Panc1 (cell line): Measurements from ENCODE around the gene ARL6IP4. TPM values are rescaled to one million over a fixed set of nuclear protein-coding genes. Genes with fewer than 3 reads are reported as not detected.

Experiments
- ATAC-seq: fragments of 200-7000 bp; cut with Tn5 transposase; 2 replicates; pipeline ENCODE4 v1.9.1; 2020; ENCODE audit warnings: mild to moderate bottlenecking, moderate library complexity
- BruUV-seq: library from RNA; stranded (reverse); fragments of 400-500 nt; replicated peaks from 2 replicates; lab custom pipeline; 2021; lab: Mats Ljungman, UMichigan
- CTCF ChIA-PET: fragments of 300-600 bp; sonication (Branson Sonifier 250); formaldehyde crosslinking; loops from one replicate; lab custom pipeline; 2022; ENCODE audit warnings: antibody characterized with exemption; lab: Charles Lee
- POLR2A ChIA-PET: fragments of 300-600 bp; sonication (Branson Sonifier 250); formaldehyde crosslinking; loops from one replicate; lab custom pipeline; 2022; ENCODE audit warnings: antibody characterized with exemption; lab: Charles Lee
- DNase-seq: peaks from one replicate; pipeline ENCODE4 v3.0.0-alpha.2; 2010; ENCODE audit warnings: low read depth, low spot score
- H3K27ac ChIP-seq: 2 replicates; pipeline ENCODE4 v1.5.1; 2011; ENCODE audit warnings: mild to moderate bottlenecking, low read length, inconsistent platforms
- H3K27me3 ChIP-seq: fragments of 200-500 bp; sonication (Bioruptor generic); 2 replicates; pipeline ENCODE4 v1.6.0; 2014; ENCODE audit warnings: low read length, inconsistent platforms; ENCODE audit not compliant: control insufficient read depth, insufficient read depth
- H3K36me3 ChIP-seq: fragments of 200-500 bp; sonication (Bioruptor generic); 2 replicates; pipeline ENCODE4 v1.5.1; 2014; ENCODE audit warnings: inconsistent platforms, mild to moderate bottlenecking, low read length, moderate library complexity; ENCODE audit not compliant: control insufficient read depth, insufficient read depth
- H3K4me1 ChIP-seq: 2 replicates; pipeline ENCODE4 v1.5.1; 2011; ENCODE audit warnings: inconsistent platforms, mild to moderate bottlenecking, low read length, moderate library complexity; ENCODE audit not compliant: control insufficient read depth, insufficient read depth
- H3K4me3 ChIP-seq, 2 experiments: 2 replicates each; pipeline ENCODE4 v1.5.1; 2011 to 2012; ENCODE audit warnings: low read depth in 2 of 2, low read length in 2 of 2, mild to moderate bottlenecking in 2 of 2, inconsistent platforms in 1 of 2, moderate library complexity in 1 of 2
- H3K9me3 ChIP-seq: fragments of 200-500 bp; sonication (Bioruptor generic); 2 replicates; pipeline ENCODE4 v1.5.1; 2014; ENCODE audit warnings: low read depth, mild to moderate bottlenecking, inconsistent platforms, low read length, moderate library complexity; ENCODE audit not compliant: control insufficient read depth, insufficient read depth
- CTCF ChIP-seq: fragments of 450-650 bp; IDR thresholded peaks from 2 replicates; pipeline ENCODE4 v1.5.1; 2017; ENCODE audit warnings: mild to moderate bottlenecking
- POLR2AphosphoS5 ChIP-seq: IDR thresholded peaks from 2 replicates; pipeline ENCODE4 v1.6.1; 2012; ENCODE audit warnings: mild to moderate bottlenecking, low read depth, low read length, moderate library complexity
- SIN3A ChIP-seq: IDR thresholded peaks from 2 replicates; pipeline ENCODE4 v1.6.1; 2012; ENCODE audit warnings: low read depth, mild to moderate bottlenecking, low read length, moderate library complexity, borderline replicate concordance; ENCODE audit not compliant: insufficient read depth
- TCF7L2 ChIP-seq: IDR thresholded peaks from 2 replicates; pipeline ENCODE4 v1.6.1; 2011; ENCODE audit warnings: mild to moderate bottlenecking, low read depth, low read length, inconsistent platforms
- in situ Hi-C: cut with HindIII; loops from 2 replicates; pipeline ENCODE4 v1.10.0; 2016; ENCODE audit warnings: low sequenced_read_pairs, low pct_unique_long_range_greater_than_20kb
- intact Hi-C: fragments of 100-400 bp; cut with micrococcal nuclease; formaldehyde crosslinking; loops from one replicate; pipeline ENCODE4 v1.10.0; 2022; ENCODE audit not compliant: unreplicated experiment
- total RNA-seq: library from RNA; stranded (reverse); gene quantifications from one replicate; pipeline ENCODE4 v1.2.1, GENCODE V29; 2021; ENCODE audit not compliant: unreplicated experiment
- TF ChIP-seq, protein P1 (sequence below), 2 experiments: IDR thresholded peaks; 2 replicates each; pipeline ENCODE4 v1.6.1; 2011 to 2012; ENCODE audit warnings: low read depth in 2 of 2, control low read depth in 1 of 2, low read length in 1 of 2, mild to moderate bottlenecking in 1 of 2, moderate library complexity in 1 of 2; ENCODE audit not compliant: insufficient read depth in 1 of 2

The ARL6IP4 gene
- total RNA-seq, 1 experiment from 2014 or later = 184 TPM

- intact Hi-C loops (no loop called here), in situ Hi-C loops (no loop called here)
- Histone ChIP-seq H3K27ac (no peak overlapping the region), H3K36me3 (no peaks in the 10 kb centered on the region; the same call in 1 of the 2 replicates), H3K4me3 (no peak overlapping the region), H3K4me1 (peaks cover 26% of the 10 kb centered on the region), H3K9me3 (no peaks in the 10 kb centered on the region), H3K27me3 (no peaks in the 10 kb centered on the region)
- DNase-seq (no peak), ATAC-seq (no peak)
- ChIA-PET POLR2A (no interaction called here), CTCF (interaction anchor here (0.7 kb wide), 1 partner anchor 184 kb away, joined by 9 read pairs; no protein-coding TSS in a partner anchor)
- TF ChIP-seq TCF7L2 (no peak), CTCF (no peak), SIN3A (no peak)
- TF ChIP-seq, protein P1, sequence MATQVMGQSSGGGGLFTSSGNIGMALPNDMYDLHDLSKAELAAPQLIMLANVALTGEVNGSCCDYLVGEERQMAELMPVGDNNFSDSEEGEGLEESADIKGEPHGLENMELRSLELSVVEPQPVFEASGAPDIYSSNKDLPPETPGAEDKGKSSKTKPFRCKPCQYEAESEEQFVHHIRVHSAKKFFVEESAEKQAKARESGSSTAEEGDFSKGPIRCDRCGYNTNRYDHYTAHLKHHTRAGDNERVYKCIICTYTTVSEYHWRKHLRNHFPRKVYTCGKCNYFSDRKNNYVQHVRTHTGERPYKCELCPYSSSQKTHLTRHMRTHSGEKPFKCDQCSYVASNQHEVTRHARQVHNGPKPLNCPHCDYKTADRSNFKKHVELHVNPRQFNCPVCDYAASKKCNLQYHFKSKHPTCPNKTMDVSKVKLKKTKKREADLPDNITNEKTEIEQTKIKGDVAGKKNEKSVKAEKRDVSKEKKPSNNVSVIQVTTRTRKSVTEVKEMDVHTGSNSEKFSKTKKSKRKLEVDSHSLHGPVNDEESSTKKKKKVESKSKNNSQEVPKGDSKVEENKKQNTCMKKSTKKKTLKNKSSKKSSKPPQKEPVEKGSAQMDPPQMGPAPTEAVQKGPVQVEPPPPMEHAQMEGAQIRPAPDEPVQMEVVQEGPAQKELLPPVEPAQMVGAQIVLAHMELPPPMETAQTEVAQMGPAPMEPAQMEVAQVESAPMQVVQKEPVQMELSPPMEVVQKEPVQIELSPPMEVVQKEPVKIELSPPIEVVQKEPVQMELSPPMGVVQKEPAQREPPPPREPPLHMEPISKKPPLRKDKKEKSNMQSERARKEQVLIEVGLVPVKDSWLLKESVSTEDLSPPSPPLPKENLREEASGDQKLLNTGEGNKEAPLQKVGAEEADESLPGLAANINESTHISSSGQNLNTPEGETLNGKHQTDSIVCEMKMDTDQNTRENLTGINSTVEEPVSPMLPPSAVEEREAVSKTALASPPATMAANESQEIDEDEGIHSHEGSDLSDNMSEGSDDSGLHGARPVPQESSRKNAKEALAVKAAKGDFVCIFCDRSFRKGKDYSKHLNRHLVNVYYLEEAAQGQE (IDR thresholded peaks at IDR 0.05; ENCODE audit: insufficient read depth in 1 of 2, low read depth in 2 of 2, low read length in 1 of 2) = no peak
- no TSS peak for BruUV-seq
Observed at GRCh38 chr12:122968104-122968503, 12.4 kb upstream of the ARL6IP4 start.

- H3K4me3 ChIP-seq = no peak overlapping the region
- ATAC-seq = no peak
- ChIA-PET POLR2A (interaction anchor here (0.6 kb wide), 1 partner anchor 22 kb away, joined by 6 read pairs; no protein-coding TSS in a partner anchor), CTCF (interaction anchor here (0.6 kb wide), 1 partner anchor 17 kb away, joined by 3 read pairs; no protein-coding TSS in a partner anchor)
- BruUV-seq = no TSS peak
- intact Hi-C loops = no loop called here
- TF ChIP-seq SIN3A (no peak), POLR2AphosphoS5 (no peak), CTCF (no peak)
- TF ChIP-seq, protein P1 (IDR thresholded peaks at IDR 0.05; ENCODE audit: insufficient read depth in 1 of 2, low read depth in 2 of 2, low read length in 1 of 2) = no peak
- H3K27me3 ChIP-seq = no peaks in the 10 kb centered on the region
- peaks cover 11% of the 10 kb centered on the region for H3K4me1 ChIP-seq
- no peaks in the 10 kb centered on the region; the same call in 1 of the 2 replicates for H3K36me3 ChIP-seq
- no peak for DNase-seq
- H3K27ac ChIP-seq = no peak overlapping the region
- in situ Hi-C loops = no loop called here
- no peaks in the 10 kb centered on the region for H3K9me3 ChIP-seq
Observed at GRCh38 chr12:122969676-122970075, 10.8 kb upstream of the ARL6IP4 start.
